Stimulated activated CD4-positive, alpha-beta T cell treated with anti-CD3 and anti-CD28 coated beads, Interleukin-2, amount 100 ng/mL, for 48 hours (primary cell): Measurements from ENCODE around the gene TARS1.

Source experiments
- DNase-seq, 2 donors: peaks; one replicate each; pipeline ENCODE4 v3.0.0-alpha.2; 2020

The TARS1 gene

GRCh38 chr5:33441241-33442177, 744 bp downstream of the TARS1 start:
- DNase-seq: peak; percentile 15 to 32

DNA sequence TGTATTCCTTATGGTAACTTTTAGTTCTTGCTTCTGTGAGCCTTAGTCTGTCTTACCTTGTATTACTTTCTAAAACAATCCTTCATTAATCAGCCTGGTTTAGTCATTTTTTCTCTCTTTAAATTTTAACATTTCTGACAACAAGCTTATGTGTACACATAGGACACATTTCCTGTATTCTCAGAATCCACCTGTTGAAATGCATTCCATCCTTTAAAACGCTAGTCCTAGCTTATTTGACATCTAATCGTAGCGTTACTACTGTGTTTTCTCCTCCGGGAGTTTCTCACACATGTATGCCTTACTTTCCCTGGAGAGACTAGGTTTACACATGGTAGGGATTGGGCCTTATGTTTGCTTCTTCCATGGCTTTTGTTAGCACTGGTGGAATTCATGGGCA, 3.8 kb downstream of the TARS1 start:
- DNase-seq: no peak

GRCh38 chr5:33445798-33446197, 5.0 kb downstream of the TARS1 start:
- no peak for DNase-seq

- DNase-seq: no peak
Observed at GRCh38 chr5:33448118-33448517, 7.4 kb downstream of the TARS1 start.

DNA sequence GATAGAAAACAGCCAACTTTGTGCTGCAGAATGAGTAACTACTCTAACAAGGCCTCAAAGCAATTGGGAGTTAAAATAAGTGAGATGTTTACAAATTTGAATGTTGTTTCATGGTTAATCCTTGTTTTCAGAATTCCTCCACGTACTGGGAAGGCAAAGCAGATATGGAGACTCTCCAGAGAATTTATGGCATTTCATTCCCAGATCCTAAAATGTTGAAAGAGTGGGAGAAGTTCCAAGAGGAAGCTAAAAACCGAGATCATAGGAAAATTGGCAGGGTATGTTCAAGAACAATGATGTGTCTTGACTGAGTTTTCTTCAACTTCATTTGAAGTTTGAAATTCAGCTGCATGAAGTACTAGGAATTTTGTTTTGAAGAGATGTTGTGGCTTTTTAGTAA, 16.4 kb downstream of the TARS1 start:
- DNase-seq: no peak

DNA sequence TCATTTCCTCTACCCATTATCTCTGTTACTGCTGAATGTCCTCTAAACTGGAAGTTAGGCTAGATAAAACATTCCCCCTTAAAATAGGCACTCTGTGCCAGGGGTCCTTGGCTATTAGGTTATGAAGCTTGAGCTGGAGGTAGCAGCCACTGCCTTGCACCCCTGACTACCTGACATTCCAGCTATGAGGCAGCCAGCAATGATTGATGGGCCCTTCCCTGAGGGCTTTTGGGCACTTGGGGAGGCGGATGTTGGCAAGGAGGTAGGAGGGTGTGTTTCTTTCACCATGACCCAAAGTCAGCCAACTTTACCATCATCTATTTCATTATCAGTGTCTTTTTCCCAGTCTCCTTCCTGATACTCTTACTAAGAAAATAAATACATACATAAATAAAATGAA, 17.1 kb downstream of the TARS1 start:
- no peak for DNase-seq

GRCh38 chr5:33460210-33460609, 19.4 kb downstream of the TARS1 start:
- DNase-seq: no peak

DNA sequence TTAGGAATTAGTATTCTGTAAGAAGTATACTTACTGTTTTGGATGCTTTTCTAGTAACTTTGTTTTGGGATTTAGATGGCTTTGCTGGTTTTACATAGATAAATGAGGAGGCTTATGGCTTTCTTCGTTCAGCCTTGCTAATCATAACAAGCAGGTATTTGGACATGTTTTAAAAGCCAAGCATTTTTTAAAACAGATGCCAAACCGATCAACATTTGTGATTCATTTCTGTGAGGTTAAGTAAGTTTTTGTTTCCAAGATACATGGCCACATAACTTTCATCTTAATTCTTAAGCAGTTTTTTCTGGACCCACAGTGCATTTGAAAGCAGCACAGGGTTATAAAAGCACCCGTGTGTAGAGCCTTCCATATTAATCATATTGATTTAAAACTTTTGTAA, 21.7 kb downstream of the TARS1 start:
- no peak for DNase-seq

GRCh38 chr5:33465120-33465519, 24.4 kb downstream of the TARS1 start:
- DNase-seq: no peak

DNA sequence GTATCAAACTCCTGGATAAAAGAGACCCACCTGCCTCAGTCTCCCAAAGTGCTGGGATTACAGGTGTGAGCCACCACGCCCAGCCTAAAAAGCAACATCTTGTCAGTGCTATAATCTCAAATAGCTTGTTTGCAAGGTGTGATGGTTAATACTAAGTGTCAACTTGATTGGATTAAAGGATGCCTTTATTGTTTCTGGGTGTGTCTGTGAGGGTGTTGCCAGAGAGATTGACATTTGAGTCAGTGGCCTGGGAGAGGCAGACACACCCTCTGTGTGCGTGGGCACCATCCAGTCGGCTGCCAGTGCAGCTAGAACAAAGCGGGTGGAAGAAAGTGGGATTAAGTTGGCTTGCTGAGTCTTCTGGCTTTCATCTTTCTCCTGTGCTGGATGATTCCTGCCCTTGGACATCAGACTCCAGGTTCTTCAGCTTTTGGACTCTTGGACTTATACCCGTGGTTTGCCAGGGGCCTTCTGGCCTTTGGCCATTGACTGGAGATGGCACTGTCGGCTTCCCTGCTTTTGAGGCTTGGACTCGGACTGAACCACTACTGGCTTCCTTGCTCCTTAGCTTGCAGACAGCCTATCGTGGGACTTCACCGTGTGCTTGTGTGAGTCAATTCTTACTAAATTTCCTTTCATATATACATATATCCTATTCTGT, 28.1 kb downstream of the TARS1 start:
- no peak for DNase-seq

DNA sequence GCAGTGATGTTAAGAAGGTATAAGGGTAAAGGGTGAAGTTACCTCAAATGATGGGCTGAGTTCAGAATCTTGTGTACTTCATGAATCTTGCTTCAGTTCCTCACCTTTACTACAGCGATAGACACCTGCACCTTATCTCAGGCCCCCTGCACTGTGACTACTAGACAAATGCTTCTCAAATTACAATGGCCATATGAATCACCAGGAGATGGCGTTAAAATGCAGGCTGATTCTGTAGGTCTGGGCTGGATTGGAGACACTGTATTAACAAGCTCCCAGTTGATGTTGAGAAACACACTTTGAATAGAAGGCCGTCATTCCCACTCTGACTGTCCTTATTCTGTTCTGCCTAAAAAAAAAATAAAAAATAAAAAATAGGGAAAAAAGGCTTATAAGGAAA, 29.8 kb downstream of the TARS1 start:
- DNase-seq: no peak

GRCh38 chr5:33472805-33473409, 32.1 kb downstream of the TARS1 start:
- DNase-seq: no peak

DNA sequence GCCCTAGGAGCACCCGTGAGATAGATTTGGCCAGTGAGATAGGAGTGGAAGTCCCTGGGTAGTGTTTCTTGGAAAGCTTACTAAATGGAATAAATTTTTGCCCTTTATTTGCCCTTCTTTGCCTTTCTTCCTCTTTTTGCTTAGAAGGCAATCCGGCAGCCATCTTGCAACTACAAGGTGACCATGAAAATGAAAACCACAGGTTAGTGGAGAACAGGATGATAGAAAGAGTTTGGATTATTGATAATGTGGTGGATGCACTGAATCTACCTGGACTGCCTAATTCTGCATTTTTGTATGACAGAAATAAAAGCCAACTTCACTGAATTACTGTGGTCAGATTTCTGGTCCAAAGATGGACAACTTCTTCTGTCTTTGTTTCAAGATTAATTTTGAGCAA, 33.2 kb downstream of the TARS1 start:
- no peak for DNase-seq

GRCh38 chr5:33474931-33475499, 34.2 kb downstream of the TARS1 start:
- no peak for DNase-seq

- DNase-seq: no peak
Observed at GRCh38 chr5:33475706-33476105, 34.9 kb downstream of the TARS1 start.

- DNase-seq: no peak
Observed at GRCh38 chr5:33476992-33477391, 36.2 kb downstream of the TARS1 start.

GRCh38 chr5:33477816-33478215, 37.1 kb downstream of the TARS1 start:
- DNase-seq: no peak

DNA sequence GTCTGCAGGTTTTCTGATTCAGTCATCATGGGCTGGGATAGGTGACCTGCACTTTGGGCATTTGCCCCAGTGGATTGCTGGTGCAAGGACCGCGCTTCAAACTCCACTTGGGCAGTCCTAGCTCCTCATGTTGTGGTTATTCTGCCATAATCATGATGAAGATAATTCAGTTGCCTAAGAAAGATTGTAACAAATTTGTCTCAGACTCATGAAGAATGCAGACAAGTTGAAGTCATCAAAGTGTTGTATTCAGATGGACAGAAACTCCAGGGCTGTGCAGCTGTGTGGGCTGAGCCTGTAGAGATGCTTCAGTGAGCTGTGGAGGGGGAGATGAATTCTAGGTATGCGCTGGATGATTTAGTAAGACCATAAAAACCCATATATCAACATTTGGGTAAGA, 38.5 kb downstream of the TARS1 start:
- DNase-seq: no peak

DNA sequence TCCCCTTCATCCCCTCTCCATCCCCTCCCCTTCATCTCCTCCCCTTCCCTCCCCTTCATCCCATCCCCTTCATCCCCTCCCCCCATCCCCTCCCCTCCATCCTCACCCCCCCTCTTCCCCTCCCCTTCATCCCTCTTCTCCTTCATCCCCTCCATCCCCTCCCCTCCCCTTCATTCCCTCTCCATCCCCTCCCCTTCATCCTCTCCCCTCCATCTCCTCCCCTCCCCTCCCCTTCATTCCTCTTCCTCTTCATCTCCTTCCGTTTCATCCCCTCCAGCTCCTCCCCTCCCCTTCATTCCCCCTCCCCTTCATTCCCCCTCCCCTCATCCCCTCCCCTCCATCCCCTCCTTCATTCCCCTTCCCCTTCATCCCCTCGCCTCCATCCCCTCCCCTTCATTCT, 40.1 kb downstream of the TARS1 start:
- DNase-seq: no peak

- DNase-seq: no peak
Observed at GRCh38 chr5:33482335-33482734, 41.6 kb downstream of the TARS1 start.

- DNase-seq: no peak
Observed at GRCh38 chr5:33487236-33487635, 46.5 kb downstream of the TARS1 start.

DNA sequence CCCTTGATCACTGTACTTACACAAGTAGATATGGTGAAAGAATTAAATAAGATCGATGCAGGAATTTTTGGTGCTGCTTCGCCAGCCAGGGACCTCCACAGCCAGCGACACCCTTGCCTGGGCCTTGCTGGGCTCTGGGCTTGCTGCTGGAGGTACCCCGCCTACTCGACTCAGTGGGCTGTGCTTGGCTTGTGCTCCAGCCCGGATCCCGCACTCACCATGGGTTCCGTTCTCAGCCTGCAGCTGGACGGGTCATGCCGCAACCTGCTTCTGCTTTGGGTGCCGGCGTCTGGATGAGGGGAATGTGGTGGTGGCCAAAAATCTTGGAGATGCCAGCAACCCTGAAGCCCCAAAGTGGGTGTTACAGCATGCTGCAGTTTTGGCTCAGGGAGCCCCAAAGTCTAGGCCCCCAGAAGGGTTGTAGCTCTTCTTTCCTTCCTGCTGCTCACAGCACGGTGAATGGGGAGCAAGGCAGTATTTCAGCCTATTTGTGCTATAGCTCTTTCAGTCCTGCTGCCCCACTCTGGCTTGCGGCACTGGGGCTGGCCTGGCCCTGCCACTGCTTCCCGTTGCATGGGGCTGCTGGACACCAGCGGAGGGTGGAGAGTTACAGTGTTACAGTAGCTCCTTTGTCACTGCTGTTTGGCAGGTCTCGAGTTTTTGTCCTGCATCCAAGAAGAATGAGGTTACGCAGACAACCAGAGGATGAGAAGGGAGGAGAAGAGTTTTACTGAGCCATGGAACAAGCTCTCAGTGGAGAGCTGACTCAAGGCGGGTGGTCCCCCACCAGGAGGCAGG, 48.0 kb downstream of the TARS1 start:
- no peak for DNase-seq
